Measurements from ENCODE around the gene P2RX7. TPM values are rescaled to one million over a fixed set of nuclear protein-coding genes. Genes with fewer than 3 reads are reported as not detected.

The P2RX7 gene
- total and polyA plus RNA-seq, 9 donors = 4.7 to 10.8 (median 6.9) TPM

GRCh38 chr12:121128908-121129810 lies 3.5 kb upstream of the P2RX7 start:
- 9 to 14% (median 10%) methylated on average over 11 of the region's 11 CpGs for WGBS, 3 donors
- intact Hi-C loops (cut with DNase I) = no loop called here
- no peaks in the 10 kb centered on the region for H3K27me3 ChIP-seq
- peak; percentile 74 to 88 (median 82) for DNase-seq
- H3K36me3 ChIP-seq = no peaks in the 10 kb centered on the region
- H3K27ac ChIP-seq = peak overlapping the region in 1 of 2 donors; percentile 17
- no peaks in the 10 kb centered on the region for H3K9me3 ChIP-seq
- peaks cover 5% of the 10 kb centered on the region for H3K4me1 ChIP-seq (ENCODE audit: insufficient read depth)
- H3K4me3 ChIP-seq = no peak overlapping the region
- TF ChIP-seq CTCF (IDR thresholded peaks at IDR 0.05) (no peak), EP300 (IDR thresholded peaks at IDR 0.05) (no peak), POLR2A (IDR thresholded peaks at IDR 0.05) (no peak)

DNA sequence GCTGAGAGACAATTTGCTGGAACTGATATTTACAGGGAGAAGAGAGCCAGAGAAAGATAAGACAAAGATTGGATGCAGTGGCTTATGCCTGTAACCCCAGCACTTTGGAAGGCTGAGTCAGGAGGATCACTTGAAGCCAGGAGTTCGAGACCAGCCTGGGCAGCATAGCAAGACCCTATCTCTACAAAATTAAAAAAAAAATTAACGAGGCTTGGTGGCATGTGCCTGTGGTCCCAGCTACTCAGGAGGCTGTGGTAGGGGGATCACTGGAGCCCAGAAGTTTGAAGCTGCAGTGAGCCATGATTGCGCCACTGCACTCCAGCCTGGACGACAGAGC lies 2.9 kb upstream of the P2RX7 start:
- DNase-seq = no peak
- WGBS, 3 donors = 90 to 92% (median 91%) methylated on average over 4 of the region's 4 CpGs
- TF ChIP-seq EP300 (IDR thresholded peaks at IDR 0.05) (no peak), POLR2A (IDR thresholded peaks at IDR 0.05) (no peak), CTCF (IDR thresholded peaks at IDR 0.05) (no peak)
- H3K36me3 ChIP-seq = no peaks in the 10 kb centered on the region
- intact Hi-C loops (cut with DNase I) = loop anchor here in 1 of 4 donors (10.0 kb wide), 1 partner anchor 95 kb away; no protein-coding TSS in a partner anchor
- H3K4me3 ChIP-seq = no peak overlapping the region
- H3K9me3 ChIP-seq = no peaks in the 10 kb centered on the region
- H3K27ac ChIP-seq = peak overlapping the region in 1 of 2 donors; percentile 17
- H3K27me3 ChIP-seq = no peaks in the 10 kb centered on the region
- peaks cover 6% of the 10 kb centered on the region for H3K4me1 ChIP-seq (ENCODE audit: insufficient read depth)

- H3K27ac ChIP-seq = no peak overlapping the region
- no peaks in the 10 kb centered on the region for H3K27me3 ChIP-seq
- H3K9me3 ChIP-seq = no peaks in the 10 kb centered on the region
- DNase-seq = no peak
- H3K36me3 ChIP-seq = no peaks in the 10 kb centered on the region
- H3K4me3 ChIP-seq = no peak overlapping the region
- H3K4me1 ChIP-seq (ENCODE audit: insufficient read depth) = peaks cover 6% of the 10 kb centered on the region
- intact Hi-C loops (cut with DNase I) = loop anchor here in 1 of 4 donors (10.0 kb wide), 1 partner anchor 94 kb away; no protein-coding TSS in a partner anchor
- 80 to 91% (median 87%) methylated on average over 6 of the region's 6 CpGs for WGBS, 3 donors
- no peak for TF ChIP-seq POLR2A (IDR thresholded peaks at IDR 0.05)
- TF ChIP-seq CTCF (IDR thresholded peaks at IDR 0.05) = no peak
- TF ChIP-seq EP300 (IDR thresholded peaks at IDR 0.05) = no peak
These were observed 1.8 kb upstream of the P2RX7 start for GRCh38 chr12:121130866-121131373.

DNA sequence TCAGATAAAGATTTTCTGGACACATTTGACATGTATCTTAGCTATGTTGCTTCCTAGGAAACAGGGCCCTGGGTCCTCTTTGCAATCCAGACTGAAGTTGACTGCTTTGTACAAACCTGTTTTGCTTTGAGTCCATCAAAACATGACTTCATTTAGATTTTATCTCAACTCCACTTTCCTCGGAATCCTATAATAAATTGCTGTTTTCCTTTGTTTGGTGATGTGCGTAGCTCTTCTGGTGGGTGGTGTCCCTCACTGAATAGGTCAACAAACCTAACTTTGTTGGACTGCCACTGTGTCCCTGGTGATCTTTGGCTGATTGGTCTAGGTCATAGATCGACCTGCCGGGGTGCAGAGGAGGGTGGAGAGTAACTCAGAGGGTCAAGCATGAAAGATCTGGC lies 735 bp upstream of the P2RX7 start:
- TF ChIP-seq CTCF (IDR thresholded peaks at IDR 0.05) = no peak
- no peak for TF ChIP-seq EP300 (IDR thresholded peaks at IDR 0.05)
- TF ChIP-seq POLR2A (IDR thresholded peaks at IDR 0.05) = no peak
- peaks cover 6% of the 10 kb centered on the region for H3K4me1 ChIP-seq (ENCODE audit: insufficient read depth)
- WGBS, 3 donors = 72 to 85% (median 79%) methylated on average over 4 of the region's 4 CpGs
- H3K9me3 ChIP-seq = no peaks in the 10 kb centered on the region
- H3K27ac ChIP-seq = peak overlapping the region in 1 of 2 donors; percentile 52
- intact Hi-C loops (cut with DNase I) = loop anchor here in 1 of 4 donors (10.0 kb wide), 1 partner anchor 93 kb away; no protein-coding TSS in a partner anchor
- no peaks in the 10 kb centered on the region for H3K36me3 ChIP-seq
- DNase-seq = no peak
- H3K27me3 ChIP-seq = no peaks in the 10 kb centered on the region
- no peak overlapping the region for H3K4me3 ChIP-seq

Measured in ovary (tissue), 9 donors.